NCI-H146 treated with DMSO at 0.1 percent for 48 hours (cell line): Measurements from ENCODE around the gene NOM1.

Source experiments
- DNase-seq: peaks from one replicate; lab custom pipeline; 2025; ENCODE audit not compliant: unreplicated experiment; lab: John Stamatoyannopoulos, UW

Gene NOM1

GRCh38 chr7:156979711-156980110, 30.2 kb downstream of the NOM1 start:
- no peak for DNase-seq

DNA sequence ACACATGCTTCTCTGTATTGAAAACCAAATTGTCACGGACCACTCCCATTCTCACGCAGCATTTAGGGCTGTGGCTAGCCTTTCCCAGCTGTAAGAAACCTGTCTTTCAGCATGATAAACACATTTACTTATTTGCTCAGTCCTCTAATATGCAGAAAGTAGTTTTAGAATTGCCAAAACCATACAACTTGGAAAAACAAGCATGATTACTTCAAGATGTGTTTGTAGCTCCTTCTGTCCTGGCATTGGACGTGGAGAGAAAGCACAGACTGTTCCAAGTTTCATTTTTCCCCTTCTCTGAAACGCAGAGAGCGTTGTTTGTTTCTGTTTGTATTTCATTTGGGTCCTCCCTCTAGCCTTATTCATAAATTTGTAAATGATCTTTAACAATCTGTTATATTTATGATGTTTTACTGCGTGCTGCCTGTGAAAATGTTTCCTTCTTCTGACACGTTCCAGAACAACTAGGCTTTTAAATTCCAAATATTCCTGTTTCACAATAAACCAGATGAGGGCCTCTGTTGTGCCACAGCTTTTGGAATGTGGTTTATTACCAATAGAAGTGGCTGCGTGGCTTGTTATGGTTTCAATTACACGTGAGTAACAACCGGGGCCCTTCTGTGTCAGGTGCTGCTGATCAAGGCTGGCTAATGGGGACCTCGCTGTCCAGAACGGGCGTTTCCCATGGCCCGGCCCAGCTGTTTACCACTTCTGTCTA, 34.8 kb downstream of the NOM1 start:
- DNase-seq: no peak

DNA sequence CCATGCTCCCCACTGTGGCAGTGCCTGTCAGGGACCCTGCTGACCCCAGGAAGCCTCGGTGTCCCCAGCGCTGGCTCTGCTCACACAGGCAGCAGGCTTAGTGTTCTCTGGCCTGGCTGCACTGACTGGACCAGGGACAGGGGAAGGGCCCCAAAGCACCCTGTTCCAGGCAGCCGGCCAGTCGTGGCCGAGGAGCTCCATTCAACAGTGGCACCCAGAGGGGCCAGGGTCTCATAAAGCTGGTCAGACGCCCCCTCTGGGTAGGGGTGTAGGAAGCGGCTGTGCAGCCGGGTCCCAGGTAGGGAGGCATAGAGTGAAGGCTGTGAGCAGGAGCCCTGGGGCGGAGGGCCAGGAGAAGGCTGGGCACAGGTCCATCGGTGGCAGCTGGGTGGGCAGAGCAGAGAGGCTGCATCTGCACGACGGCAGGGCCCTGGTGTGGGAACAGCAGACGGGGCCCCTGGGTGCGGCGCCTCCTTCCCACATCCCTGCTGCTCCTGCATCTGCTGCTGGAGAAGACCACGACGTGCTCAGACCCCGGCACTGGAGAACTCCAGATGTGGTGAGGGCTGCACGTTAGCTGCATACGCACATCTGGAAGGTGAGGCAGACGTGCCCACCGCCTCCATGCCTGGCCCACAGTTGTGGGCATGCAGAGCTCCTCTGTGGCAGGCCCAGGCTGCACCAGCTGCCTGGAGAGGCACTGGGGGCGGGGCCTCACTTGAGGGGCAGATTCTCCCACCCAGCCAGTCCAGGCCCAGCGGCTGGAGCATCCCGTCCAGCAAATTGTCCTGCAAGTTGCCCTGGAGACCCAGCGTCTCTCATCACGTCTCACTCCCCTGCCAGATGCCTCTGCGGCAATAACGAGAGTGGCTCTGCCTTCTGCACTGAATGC, 35.8 kb downstream of the NOM1 start:
- no peak for DNase-seq

- no peak for DNase-seq
These were observed 36.9 kb downstream of the NOM1 start for GRCh38 chr7:156986378-156986777.

DNA sequence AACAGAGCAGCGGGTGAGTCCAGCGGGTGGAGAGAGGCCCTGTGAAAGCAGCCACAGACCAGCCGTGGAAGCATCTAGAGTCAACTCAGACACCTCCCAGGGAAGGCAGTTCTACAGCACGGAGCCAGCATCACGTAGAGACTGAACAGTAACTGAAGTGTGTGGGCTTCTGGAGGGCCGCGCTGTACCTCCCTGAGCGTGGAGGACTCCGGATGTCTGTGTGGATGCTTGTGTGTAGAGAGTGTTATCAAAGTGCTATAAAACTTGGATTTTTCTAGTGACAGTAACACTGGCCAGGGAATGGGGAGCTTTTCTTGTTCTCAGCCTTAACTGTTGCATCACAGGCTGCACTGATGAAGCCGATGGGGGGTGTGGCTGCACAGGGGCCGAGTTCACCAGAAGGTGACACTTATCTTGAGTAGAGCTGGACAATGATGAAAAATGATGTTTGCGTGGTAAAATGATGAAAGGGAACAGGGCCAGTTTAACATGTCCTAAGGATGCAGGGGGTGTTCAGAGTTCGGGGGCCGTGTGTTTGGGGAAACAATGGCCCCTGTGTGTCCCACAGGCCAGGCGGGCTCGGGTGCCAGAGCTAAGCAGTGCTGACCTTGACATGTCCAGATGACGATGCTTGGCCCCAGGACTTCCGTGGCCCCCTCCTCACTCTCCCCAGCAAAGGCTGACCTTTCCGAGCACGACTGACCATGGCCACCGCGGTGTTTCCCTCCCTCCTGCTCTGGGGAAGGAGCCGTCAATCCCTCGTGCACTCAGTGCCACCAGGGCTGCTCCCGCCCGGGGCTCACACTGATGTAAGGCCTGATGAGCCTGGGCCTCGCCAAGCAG, 39.1 kb downstream of the NOM1 start:
- DNase-seq: no peak

GRCh38 chr7:156989766-156990535, 40.4 kb downstream of the NOM1 start:
- DNase-seq: no peak

DNA sequence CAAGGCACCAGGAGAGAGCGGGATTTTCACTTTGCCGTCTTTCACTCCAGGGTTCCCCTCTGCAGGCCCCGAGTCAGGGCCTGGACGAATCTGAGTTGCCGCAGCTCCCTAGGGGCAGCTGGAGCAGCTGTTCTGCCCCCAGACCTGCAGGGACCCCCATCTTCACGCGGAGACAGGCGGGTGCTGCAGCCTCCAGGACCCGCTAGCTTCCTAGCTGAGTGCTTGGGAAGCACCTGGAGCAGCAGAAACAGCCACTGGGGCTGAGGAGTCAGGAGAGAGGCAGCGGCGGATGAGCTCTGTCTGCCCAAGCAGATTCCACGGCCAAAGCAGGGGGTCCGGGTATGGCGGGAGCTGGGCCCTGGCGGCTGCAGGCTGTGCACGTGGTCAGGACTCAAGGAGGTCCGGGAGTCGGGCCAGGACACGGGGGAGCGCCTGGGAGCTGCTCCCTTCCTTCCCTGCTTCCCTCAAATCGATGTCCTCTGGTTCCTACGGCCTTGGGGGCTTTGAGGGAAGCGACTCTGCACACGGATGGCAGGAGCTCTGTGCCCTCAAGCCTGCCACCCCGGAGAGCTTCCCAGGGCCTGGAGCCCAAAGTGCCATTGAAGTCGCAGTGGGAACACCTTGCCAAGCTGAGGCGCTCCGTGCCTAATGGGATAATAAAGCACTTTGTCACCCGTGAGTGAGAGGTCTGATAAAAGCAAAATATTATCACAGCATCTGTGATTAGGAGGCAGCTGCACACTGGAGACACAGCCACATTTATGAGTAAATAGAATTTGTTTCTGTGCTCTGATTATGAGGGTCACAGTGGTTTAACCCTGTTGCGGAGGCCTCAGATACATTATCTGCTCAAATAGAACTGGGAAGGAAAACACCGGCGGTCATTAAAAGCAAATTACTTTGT, 43.8 kb downstream of the NOM1 start:
- DNase-seq: peak; percentile 23

DNA sequence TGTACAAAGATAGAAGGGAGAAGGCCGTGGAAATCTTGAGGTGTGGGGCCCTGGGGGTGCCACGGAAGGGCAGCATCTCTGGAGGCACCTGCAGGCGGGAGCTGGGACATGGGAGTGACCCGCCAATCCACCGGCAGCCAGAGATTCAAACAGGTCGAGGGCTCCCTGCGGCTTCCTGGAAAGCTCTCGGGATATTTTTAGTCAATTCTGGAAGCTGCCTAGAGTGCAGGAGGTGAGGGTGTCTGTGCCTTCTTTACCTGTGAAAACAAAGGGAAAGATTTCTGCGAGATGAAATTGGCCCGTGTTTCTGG, 44.4 kb downstream of the NOM1 start:
- no peak for DNase-seq

DNA sequence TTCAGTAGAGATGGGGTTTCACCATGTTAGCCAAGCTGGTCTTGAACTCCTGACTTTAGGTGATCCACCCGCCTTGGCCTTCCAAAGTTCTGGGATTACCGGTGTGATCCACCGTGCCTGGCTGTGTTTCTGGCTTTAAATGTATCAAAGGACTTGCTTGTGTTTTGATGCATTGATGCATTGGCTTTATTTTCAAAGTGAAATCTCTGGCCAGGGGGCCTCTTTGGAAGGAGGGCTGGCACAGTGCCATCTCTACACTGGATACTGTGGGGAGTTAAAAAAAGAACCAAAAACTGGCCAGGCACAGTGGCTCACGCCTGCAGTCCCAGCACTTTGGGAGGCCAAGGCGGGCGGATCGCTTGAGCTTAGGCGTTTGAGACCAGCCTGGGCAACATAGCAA, 44.9 kb downstream of the NOM1 start:
- DNase-seq: no peak

- no peak for DNase-seq
These were observed 49.8 kb downstream of the NOM1 start for GRCh38 chr7:156998988-156999957.

DNA sequence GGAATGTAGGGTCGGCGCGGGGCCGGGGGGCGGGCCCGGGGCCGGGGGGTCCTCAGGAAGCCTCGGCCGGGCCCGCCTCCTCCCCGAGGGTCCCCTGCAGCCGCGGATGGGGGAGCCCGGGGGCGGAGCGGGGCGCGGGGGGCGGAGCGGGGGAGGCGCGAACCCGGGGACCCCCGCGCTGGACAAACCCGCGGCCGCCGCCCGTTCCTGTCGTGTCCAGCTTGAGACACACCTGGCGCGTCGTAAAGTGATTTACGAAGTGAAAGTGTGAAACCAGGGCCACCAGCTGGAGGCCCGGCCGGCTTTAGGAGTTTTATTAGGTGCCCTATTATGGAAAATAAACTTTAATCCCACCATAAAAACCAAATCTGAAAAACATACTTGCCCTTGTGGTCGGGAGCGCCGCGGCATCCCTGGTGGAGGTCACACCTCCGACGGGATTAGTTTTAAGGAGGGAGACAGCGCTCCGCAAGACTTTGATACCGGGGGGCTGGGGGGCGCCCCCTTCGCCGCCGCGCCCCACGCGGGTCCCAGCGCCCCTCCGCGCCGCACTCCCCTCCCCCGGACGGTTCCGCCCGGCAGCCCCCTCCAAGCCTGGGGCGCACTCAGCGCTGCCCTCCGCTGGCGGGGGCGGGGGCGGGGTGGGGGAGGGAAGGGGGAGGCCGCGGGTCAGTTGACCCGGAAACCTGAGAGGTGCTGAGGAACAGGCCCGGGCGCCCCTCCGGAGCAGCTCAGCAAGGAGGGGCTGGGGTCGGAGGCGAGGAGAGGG, 50.6 kb downstream of the NOM1 start:
- DNase-seq: no peak

DNA sequence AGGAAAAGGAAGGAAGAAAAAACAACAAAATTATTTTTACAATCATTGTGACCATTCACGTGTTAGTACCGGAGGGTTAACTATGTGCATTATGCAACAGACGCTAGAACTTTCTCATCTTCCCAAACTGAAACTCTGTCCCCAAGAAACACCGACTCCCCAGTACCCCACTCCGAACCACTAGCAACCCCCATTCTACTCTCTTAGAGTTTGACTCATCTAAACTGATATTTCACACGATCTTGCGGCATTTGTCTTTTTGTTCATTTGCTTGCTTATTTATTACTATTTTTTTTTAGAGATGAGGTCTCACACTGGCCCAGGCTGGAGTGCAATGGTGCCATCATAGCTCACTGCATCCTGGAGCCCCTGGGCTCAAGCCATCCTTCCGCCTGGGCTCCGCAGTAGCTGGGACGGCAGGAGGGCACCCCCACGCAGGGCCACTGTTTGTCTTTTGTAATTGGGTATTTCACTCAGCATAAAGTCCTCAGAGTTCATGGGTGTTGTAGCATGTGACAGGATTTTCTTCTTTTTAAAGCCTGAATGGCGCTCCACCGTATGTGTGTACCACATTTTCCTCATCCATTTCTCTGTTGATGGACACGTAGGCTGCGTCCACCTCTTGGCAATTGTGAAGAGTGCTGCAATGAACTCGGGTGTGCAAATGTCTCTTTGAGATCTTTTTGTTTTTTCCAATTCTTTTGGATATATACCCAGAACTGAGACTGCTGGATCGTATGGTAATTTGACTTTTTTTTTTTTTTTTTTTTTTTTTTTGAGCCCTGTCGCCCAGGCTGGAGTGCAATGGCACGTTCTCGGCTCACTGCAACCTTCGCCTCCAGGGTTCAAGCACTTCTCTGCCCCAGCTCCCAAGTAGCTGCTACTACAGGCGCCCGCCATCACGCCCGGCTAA, 51.5 kb downstream of the NOM1 start:
- no peak for DNase-seq

- DNase-seq: no peak
These were observed 52.7 kb downstream of the NOM1 start for GRCh38 chr7:157001920-157002818.

GRCh38 chr7:157002819-157003421, 53.4 kb downstream of the NOM1 start:
- DNase-seq: no peak

GRCh38 chr7:157003445-157003755, 53.9 kb downstream of the NOM1 start:
- no peak for DNase-seq
